SK-N-SH (cell line): ENCODE measurements around the gene IL13RA1. TPM values are rescaled to one million over a fixed set of nuclear protein-coding genes. Genes with fewer than 3 reads are reported as not detected.

Source experiments
- CTCF ChIA-PET: fragments of 300-600, 350-600 bp; formaldehyde crosslinking; extraction: SDS; loops from one replicate; lab custom pipeline; 2021; lab: Yijun Ruan, JAX
- POLR2A ChIA-PET: fragments of 350-600 bp; sonication (Branson Sonifier 250); formaldehyde crosslinking; extraction: SDS; loops from one replicate; lab custom pipeline; 2020; ENCODE audit warnings: antibody characterized with exemption, inconsistent platforms; lab: Yijun Ruan, JAX
- DNase-seq: peaks from one replicate; pipeline ENCODE4 v3.0.0; 2012
- H2AFZ ChIP-seq: fragments of 200-600 bp; sonication (generic); 2 replicates; pipeline ENCODE4 v1.8.1; 2016; ENCODE audit warnings: antibody characterized with exemption, mild to moderate bottlenecking, low read depth
- H3F3A ChIP-seq: fragments of 200-600 bp; sonication (generic); replicated peaks from 2 replicates; pipeline ENCODE3; 2016; ENCODE audit warnings: antibody characterized with exemption, mild to moderate bottlenecking; ENCODE audit not compliant: insufficient read depth
- H3K27ac ChIP-seq, 2 experiments: fragments of 200-500 bp in 1 of 2; fragments of 200-600 bp in 1 of 2; sonication (Bioruptor generic) in 1 of 2; sonication (generic), shearing (Covaris generic) in 1 of 2; 2 replicates each; pipeline versions ENCODE4 v1.5.1 to v1.6.1; 2014 to 2016; ENCODE audit warnings: low read depth in 2 of 2, inconsistent platforms in 1 of 2, low read length in 1 of 2, mild to moderate bottlenecking in 1 of 2, mixed read lengths in 1 of 2
- H3K27me3 ChIP-seq: fragments of 200-600 bp; sonication (generic), shearing (Covaris generic); 2 replicates; pipeline ENCODE4 v1.6.1; 2016; ENCODE audit warnings: mixed run types; ENCODE audit not compliant: insufficient read depth
- H3K36me3 ChIP-seq, 2 experiments: fragments of 200-500 bp in 1 of 2; fragments of 200-600 bp in 1 of 2; sonication (Bioruptor generic) in 1 of 2; sonication (generic) in 1 of 2; replicated peaks in 1 of 2; 2 replicates each; pipeline versions ENCODE3 to v1.5.1; 2014 to 2016; ENCODE audit warnings: low read length in 1 of 2, mild to moderate bottlenecking in 1 of 2; ENCODE audit not compliant: insufficient read depth in 2 of 2, control insufficient read depth in 1 of 2
- H3K4me1 ChIP-seq, 2 experiments: fragments of 200-500 bp in 1 of 2; fragments of 200-600 bp in 1 of 2; sonication (Bioruptor generic) in 1 of 2; sonication (generic), shearing (Covaris generic) in 1 of 2; 2 replicates each; pipeline versions ENCODE4 v1.5.1 to v1.6.1; 2014 to 2016; ENCODE audit warnings: low read depth in 1 of 2, low read length in 1 of 2, mixed run types in 1 of 2; ENCODE audit not compliant: insufficient read depth in 2 of 2, control insufficient read depth in 1 of 2
- H3K4me2 ChIP-seq: fragments of 200-600 bp; sonication (generic), shearing (Covaris generic); 2 replicates; pipeline ENCODE4 v1.6.1; 2017; ENCODE audit warnings: mixed run types
- H3K4me3 ChIP-seq, 2 experiments: fragments of 200-500 bp in 1 of 2; fragments of 200-600 bp in 1 of 2; sonication (Bioruptor generic) in 1 of 2; sonication (generic), shearing (Covaris generic) in 1 of 2; 2 replicates each; pipeline versions ENCODE4 v1.5.1 to v1.8.1; 2014 to 2016; ENCODE audit warnings: low read depth in 2 of 2, inconsistent platforms in 1 of 2, low read length in 1 of 2, mild to moderate bottlenecking in 1 of 2, mixed read lengths in 1 of 2, moderate library complexity in 1 of 2
- H3K79me2 ChIP-seq: fragments of 200-600 bp; sonication (generic); 2 replicates; pipeline ENCODE4 v1.8.1; 2017; ENCODE audit warnings: mild to moderate bottlenecking; ENCODE audit not compliant: insufficient read depth
- H3K9ac ChIP-seq: fragments of 200-600 bp; sonication (generic); 2 replicates; pipeline ENCODE4 v1.6.1; 2017; ENCODE audit warnings: mixed run types
- H3K9me2 ChIP-seq: fragments of 200-600 bp; sonication (generic); 2 replicates; pipeline ENCODE4 v1.6.1; 2017; ENCODE audit warnings: mixed run types
- H3K9me3 ChIP-seq: fragments of 200-600 bp; sonication (generic); 2 replicates; pipeline ENCODE4 v1.6.1; 2017; ENCODE audit warnings: mixed run types, mild to moderate bottlenecking, moderate library complexity
- H4K20me1 ChIP-seq: fragments of 200-600 bp; sonication (generic); 2 replicates; pipeline ENCODE4 v1.6.1; 2017; ENCODE audit warnings: mild to moderate bottlenecking, mixed run types; ENCODE audit not compliant: insufficient read depth
- CHD2 ChIP-seq: fragments of 150-350 bp; IDR thresholded peaks from 2 replicates; pipeline ENCODE4 v1.6.1; 2018; ENCODE audit warnings: low read length; ENCODE audit not compliant: partially characterized antibody
- ELF1 ChIP-seq: IDR thresholded peaks from 2 replicates; pipeline ENCODE4 v1.4.0; 2012
- EZH2phosphoT487 ChIP-seq: fragments of 200-600 bp; sonication (generic); IDR thresholded peaks from 2 replicates; pipeline ENCODE4 v1.6.1; 2017; ENCODE audit warnings: low read depth, mixed run types, mild to moderate bottlenecking, antibody characterized with exemption, moderate library complexity, borderline replicate concordance
- FOSL2 ChIP-seq: IDR thresholded peaks from 2 replicates; pipeline ENCODE4 v1.4.0; 2012; ENCODE audit warnings: low read depth, mild to moderate bottlenecking, moderate library complexity, borderline replicate concordance
- GABPA ChIP-seq: IDR thresholded peaks from 2 replicates; pipeline ENCODE4 v1.4.0; 2012; ENCODE audit warnings: low read depth, mild to moderate bottlenecking
- MAX ChIP-seq: IDR thresholded peaks from 2 replicates; pipeline ENCODE4 v1.4.0; 2012; ENCODE audit warnings: low read depth
- POLR2AphosphoS5 ChIP-seq: IDR thresholded peaks from 2 replicates; pipeline ENCODE4 v1.6.1; 2012; ENCODE audit warnings: low read depth, low read length
- RCOR1 ChIP-seq: fragments of 150-350 bp; IDR thresholded peaks from 2 replicates; pipeline ENCODE4 v1.6.1; 2017; ENCODE audit warnings: antibody characterized with exemption, low read length
- RFX5 ChIP-seq: IDR thresholded peaks from 2 replicates; pipeline ENCODE4 v1.6.1; 2012; ENCODE audit warnings: mild to moderate bottlenecking, improper control_type of control experiment, low read length
- SIN3A ChIP-seq: IDR thresholded peaks from 2 replicates; pipeline ENCODE4 v1.6.1; 2012; ENCODE audit warnings: low read depth, mild to moderate bottlenecking, low read length, moderate library complexity, borderline replicate concordance
- TAF1 ChIP-seq: IDR thresholded peaks from 2 replicates; pipeline ENCODE4 v1.6.1; 2012; ENCODE audit warnings: low read depth, mild to moderate bottlenecking, low read length, moderate library complexity, borderline replicate concordance
- TEAD4 ChIP-seq: IDR thresholded peaks from 2 replicates; pipeline ENCODE4 v1.4.0; 2012; ENCODE audit warnings: mild to moderate bottlenecking, borderline replicate concordance; ENCODE audit not compliant: insufficient read depth
- USF2 ChIP-seq: fragments of 150-350 bp; IDR thresholded peaks from 2 replicates; pipeline ENCODE4 v1.6.1; 2017; ENCODE audit warnings: antibody characterized with exemption, low read length, low read depth, borderline replicate concordance
- WGBS: methylation state at CpG from one replicate; pipeline ENCODE4 v1.1.6; 2017; ENCODE audit warnings: low lambda C conversion rate; 5-methylcytosine and 5-hydroxymethylcytosine counted together
- polyA plus RNA-seq, 3 experiments: library from polyadenylated mRNA; depleted of rRNA; stranded (reverse); fragments of >200 nt; gene quantifications; 2 replicates each; pipeline ENCODE4 v1.2.3, GENCODE V29; 2012
- TF ChIP-seq, protein P1 (sequence below): IDR thresholded peaks from 2 replicates; pipeline ENCODE4 v1.4.0; 2012; ENCODE audit warnings: low read depth, borderline replicate concordance
- TF ChIP-seq, protein P2 (sequence below): fragments of 150-350 bp; IDR thresholded peaks from 2 replicates; pipeline ENCODE4 v1.6.1; 2016; ENCODE audit warnings: mild to moderate bottlenecking, low read depth, low read length
- TF ChIP-seq, protein P3 (sequence below): IDR thresholded peaks from 2 replicates; pipeline ENCODE4 v1.6.1; 2012; ENCODE audit warnings: mild to moderate bottlenecking, low read depth, low read length, moderate library complexity
- TF ChIP-seq, protein P4 (sequence below): IDR thresholded peaks from 2 replicates; pipeline ENCODE4 v1.4.0; 2012; ENCODE audit warnings: low read depth, borderline replicate concordance

The IL13RA1 gene
- polyA plus RNA-seq, 1 of the 3 experiments (the other 2 are of a cell fraction): 27.0 TPM

GRCh38 chrX:118751950-118752783, 24.8 kb downstream of the IL13RA1 start:
- Histone ChIP-seq H4K20me1 (no peaks in the 10 kb centered on the region), H3F3A (no peaks in the 10 kb centered on the region), H3K9me3 (no peaks in the 10 kb centered on the region), H3K4me1 (no peaks in the 10 kb centered on the region), H3K27me3 (no peaks in the 10 kb centered on the region), H3K79me2 (no peaks in the 10 kb centered on the region), H3K27ac (no peak overlapping the region), H3K4me2 (no peak overlapping the region), H3K36me3 (no peaks in the 10 kb centered on the region), H3K4me3 (no peak overlapping the region), H3K9ac (no peak overlapping the region), H3K9me2 (no peaks in the 10 kb centered on the region), H2AFZ (no peak overlapping the region)
- CTCF ChIA-PET: interaction anchor here (1.1 kb wide), 1 partner anchor 20 kb away, joined by 3 read pairs; no protein-coding TSS in a partner anchor
- WGBS: 51% methylated on average over 9 of the region's 9 CpGs
- POLR2A ChIA-PET: no interaction called here
- no peak for DNase-seq
- no peak for TF ChIP-seq RFX5

DNA sequence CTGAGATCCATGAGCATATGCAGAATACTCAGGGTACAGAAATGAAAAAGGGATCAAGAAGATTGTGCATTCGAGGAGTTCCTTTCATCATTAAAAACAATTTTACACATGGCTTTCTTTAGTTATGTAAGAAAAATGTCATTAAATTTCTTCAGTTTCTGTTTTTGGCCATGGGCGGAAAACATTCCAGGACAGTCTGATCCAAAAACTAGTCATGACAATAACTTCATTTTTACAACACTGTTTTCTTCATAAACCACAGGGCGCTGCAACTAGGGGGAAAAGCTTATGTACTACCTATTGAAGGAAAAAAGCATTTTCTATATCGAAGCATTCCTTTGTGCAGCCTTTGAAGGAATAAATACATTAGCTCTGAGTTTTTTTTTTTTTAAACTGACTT, 28.2 kb downstream of the IL13RA1 start:
- ChIA-PET CTCF (interaction anchor here (1.3 kb wide), 1 partner anchor 9 kb away, joined by 3 read pairs; no protein-coding TSS in a partner anchor), POLR2A (no interaction called here)
- TF ChIP-seq MAX: no peak
- TF ChIP-seq, protein P1, sequence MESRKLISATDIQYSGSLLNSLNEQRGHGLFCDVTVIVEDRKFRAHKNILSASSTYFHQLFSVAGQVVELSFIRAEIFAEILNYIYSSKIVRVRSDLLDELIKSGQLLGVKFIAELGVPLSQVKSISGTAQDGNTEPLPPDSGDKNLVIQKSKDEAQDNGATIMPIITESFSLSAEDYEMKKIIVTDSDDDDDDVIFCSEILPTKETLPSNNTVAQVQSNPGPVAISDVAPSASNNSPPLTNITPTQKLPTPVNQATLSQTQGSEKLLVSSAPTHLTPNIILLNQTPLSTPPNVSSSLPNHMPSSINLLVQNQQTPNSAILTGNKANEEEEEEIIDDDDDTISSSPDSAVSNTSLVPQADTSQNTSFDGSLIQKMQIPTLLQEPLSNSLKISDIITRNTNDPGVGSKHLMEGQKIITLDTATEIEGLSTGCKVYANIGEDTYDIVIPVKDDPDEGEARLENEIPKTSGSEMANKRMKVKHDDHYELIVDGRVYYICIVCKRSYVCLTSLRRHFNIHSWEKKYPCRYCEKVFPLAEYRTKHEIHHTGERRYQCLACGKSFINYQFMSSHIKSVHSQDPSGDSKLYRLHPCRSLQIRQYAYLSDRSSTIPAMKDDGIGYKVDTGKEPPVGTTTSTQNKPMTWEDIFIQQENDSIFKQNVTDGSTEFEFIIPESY: no peak
- TF ChIP-seq GABPA: no peak
- TF ChIP-seq FOSL2: no peak
- TF ChIP-seq USF2: no peak
- no peak for TF ChIP-seq POLR2AphosphoS5
- TF ChIP-seq, protein P2, sequence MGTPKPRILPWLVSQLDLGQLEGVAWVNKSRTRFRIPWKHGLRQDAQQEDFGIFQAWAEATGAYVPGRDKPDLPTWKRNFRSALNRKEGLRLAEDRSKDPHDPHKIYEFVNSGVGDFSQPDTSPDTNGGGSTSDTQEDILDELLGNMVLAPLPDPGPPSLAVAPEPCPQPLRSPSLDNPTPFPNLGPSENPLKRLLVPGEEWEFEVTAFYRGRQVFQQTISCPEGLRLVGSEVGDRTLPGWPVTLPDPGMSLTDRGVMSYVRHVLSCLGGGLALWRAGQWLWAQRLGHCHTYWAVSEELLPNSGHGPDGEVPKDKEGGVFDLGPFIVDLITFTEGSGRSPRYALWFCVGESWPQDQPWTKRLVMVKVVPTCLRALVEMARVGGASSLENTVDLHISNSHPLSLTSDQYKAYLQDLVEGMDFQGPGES: no peak
- TF ChIP-seq TEAD4: no peak
- TF ChIP-seq TAF1: no peak
- TF ChIP-seq, protein P3, sequence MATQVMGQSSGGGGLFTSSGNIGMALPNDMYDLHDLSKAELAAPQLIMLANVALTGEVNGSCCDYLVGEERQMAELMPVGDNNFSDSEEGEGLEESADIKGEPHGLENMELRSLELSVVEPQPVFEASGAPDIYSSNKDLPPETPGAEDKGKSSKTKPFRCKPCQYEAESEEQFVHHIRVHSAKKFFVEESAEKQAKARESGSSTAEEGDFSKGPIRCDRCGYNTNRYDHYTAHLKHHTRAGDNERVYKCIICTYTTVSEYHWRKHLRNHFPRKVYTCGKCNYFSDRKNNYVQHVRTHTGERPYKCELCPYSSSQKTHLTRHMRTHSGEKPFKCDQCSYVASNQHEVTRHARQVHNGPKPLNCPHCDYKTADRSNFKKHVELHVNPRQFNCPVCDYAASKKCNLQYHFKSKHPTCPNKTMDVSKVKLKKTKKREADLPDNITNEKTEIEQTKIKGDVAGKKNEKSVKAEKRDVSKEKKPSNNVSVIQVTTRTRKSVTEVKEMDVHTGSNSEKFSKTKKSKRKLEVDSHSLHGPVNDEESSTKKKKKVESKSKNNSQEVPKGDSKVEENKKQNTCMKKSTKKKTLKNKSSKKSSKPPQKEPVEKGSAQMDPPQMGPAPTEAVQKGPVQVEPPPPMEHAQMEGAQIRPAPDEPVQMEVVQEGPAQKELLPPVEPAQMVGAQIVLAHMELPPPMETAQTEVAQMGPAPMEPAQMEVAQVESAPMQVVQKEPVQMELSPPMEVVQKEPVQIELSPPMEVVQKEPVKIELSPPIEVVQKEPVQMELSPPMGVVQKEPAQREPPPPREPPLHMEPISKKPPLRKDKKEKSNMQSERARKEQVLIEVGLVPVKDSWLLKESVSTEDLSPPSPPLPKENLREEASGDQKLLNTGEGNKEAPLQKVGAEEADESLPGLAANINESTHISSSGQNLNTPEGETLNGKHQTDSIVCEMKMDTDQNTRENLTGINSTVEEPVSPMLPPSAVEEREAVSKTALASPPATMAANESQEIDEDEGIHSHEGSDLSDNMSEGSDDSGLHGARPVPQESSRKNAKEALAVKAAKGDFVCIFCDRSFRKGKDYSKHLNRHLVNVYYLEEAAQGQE: no peak
- TF ChIP-seq, protein P4, sequence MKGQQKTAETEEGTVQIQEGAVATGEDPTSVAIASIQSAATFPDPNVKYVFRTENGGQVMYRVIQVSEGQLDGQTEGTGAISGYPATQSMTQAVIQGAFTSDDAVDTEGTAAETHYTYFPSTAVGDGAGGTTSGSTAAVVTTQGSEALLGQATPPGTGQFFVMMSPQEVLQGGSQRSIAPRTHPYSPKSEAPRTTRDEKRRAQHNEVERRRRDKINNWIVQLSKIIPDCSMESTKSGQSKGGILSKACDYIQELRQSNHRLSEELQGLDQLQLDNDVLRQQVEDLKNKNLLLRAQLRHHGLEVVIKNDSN: no peak
- TF ChIP-seq SIN3A: no peak
- TF ChIP-seq EZH2phosphoT487: no peak
- no peak for TF ChIP-seq RCOR1
- no peak for TF ChIP-seq ELF1
- no peak for TF ChIP-seq CHD2

More for the DNA sequence above, 28.2 kb downstream of the IL13RA1 start:
- Histone ChIP-seq H2AFZ (no peak overlapping the region), H3K27me3 (no peaks in the 10 kb centered on the region), H3K4me3 (no peak overlapping the region), H3K4me2 (no peak overlapping the region), H4K20me1 (no peaks in the 10 kb centered on the region), H3K79me2 (no peaks in the 10 kb centered on the region), H3K36me3 (no peaks in the 10 kb centered on the region), H3K4me1 (no peaks in the 10 kb centered on the region), H3F3A (peaks cover 8% of the 10 kb centered on the region), H3K9ac (no peak overlapping the region), H3K9me2 (no peaks in the 10 kb centered on the region), H3K27ac (no peak overlapping the region), H3K9me3 (no peaks in the 10 kb centered on the region)
- 47% methylated on average over 4 of the region's 4 CpGs for WGBS
- no peak for DNase-seq
